Activated T-helper 1 cell treated with Interleukin-2 at 50 U/mL for 16 hours (primary cell): ENCODE results near the gene CKAP5.

Experiments used
- DNase-seq: peaks from one replicate; pipeline ENCODE4 v3.0.0-alpha.2; 2020; ENCODE audit warnings: low read depth

The CKAP5 gene

DNA sequence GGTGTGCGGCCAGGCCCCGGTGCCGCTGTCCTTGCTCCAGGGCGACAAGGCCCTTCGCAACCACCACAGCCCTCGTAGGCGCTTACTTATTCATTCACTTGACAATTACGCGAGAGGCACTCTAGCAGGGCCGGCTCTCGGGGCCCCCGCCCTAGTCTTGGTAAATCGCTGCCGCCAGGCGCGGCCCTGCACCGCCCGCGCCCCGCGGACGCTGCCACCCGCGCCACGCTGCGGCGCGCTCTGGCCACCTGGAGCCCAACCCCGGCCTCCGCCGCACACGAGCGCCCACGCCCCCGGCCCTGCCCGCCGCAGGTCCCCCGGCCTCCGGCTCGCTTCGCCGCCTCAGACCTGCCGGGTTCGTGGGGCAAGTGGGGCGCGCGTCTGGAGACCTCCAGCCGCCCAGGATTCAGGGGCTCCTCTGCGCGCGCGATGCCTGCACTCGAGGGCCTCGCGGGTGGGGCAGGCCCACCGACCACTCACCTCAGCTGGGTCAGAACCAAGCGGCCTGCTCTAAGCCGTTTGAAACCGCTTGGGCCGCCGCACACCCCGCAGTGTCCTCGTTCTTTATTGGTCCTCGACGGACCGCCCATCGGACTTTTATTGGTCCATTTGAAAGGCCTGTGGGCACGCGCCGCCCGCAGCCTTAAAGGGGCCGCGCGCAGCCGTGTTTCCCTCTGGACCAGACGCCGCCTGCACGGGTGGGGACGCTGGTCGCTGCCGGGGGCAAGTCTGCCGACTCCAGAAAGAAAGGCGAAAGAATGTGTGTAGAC lies at the start of gene CKAP5:
TSS of gene CKAP5 (minus strand) at position 541 of the 770 bp plus-strand sequence. CDS start 25,049 bp downstream, outside the sequence.
- peak; percentile 71 for DNase-seq

- DNase-seq = no peak
Observed at GRCh38 chr11:46895821-46896220, 49.7 kb upstream of the CKAP5 start.

- no peak for DNase-seq
Observed at GRCh38 chr11:46894961-46895360, 48.9 kb upstream of the CKAP5 start.

DNA sequence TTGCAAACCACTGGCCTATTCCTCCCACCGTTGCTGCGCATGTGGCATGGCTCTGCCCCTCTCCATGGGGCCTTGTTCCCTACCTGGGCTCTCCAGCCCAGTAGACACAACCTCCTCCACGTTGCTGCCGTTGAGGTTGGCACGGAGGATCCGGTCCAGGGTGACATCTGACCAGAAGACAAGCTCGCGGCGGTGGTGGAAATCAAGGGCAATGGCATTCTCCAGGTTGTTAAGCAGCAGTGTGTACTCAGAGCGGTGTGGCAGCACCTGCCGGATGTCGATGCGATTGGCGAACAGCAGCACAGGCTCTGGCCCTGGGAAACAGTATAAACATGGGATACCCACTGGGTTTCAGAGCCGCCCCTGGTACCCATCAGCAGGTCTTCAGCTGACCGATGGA lies 48.4 kb upstream of the CKAP5 start:
- DNase-seq = no peak

- no peak for DNase-seq
Observed at GRCh38 chr11:46892838-46893237, 46.8 kb upstream of the CKAP5 start.

GRCh38 chr11:46892109-46892508 lies 46.0 kb upstream of the CKAP5 start:
- DNase-seq = no peak

- no peak for DNase-seq
Observed at GRCh38 chr11:46890665-46891064, 44.6 kb upstream of the CKAP5 start.

DNA sequence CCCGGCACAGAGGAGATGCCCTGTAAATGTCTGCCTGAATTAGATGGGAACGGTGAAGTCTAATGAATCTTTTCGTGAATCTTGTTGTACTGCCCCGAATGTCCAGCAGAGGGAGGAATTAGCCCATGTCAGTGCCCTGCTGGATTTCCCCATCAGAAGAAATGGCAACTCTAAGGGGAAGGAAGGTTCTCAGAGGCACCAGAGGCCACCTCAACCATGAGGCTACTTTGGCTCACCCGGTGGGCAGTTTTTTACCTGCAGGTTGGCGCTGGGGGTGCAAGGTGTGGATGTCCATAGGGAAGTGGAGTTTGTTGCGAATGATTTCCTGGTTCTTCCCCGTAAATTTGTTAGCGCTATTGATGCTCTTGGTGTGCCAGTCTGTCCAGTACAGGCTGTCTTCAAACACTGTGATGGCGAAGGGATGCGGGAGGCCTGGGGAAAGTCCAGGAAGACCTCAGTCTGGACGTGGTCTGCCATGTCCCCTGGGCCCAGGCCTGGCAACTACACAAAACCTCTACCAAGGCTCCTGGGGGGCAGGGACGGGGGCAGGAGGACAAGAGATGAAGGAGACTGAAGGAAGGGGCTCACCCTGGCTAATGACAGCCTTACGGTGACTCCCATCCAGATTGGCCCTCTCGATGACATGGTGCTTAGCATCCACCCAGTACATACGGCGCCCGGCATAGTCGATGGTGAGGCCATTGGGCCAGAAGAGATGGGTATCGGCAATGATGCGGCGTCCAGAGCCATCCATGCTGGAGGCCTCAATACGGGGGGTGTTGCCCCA lies 43.8 kb upstream of the CKAP5 start:
- DNase-seq = peak; percentile 45

DNA sequence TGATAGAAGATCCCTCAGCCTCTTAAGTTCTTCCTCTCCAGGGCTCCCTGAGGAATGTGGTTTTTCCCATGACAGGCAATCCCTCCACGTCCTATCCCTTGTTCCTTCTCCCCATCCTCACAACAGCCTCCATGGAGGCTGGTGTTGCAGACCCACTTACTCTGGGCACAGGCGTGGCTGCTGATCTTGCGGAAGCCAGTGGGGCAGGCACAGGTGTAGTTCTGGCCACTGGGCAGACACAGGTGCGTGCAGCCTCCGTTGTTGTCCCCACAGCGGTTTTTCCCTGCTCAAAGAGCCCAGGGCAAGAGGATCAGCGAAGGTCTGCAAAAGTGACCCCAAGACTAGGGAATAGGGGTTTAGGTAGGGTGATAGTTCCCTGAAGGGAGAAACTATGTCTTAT lies 43.2 kb upstream of the CKAP5 start:
- DNase-seq = no peak

- no peak for DNase-seq
Observed at GRCh38 chr11:46888636-46889035, 42.6 kb upstream of the CKAP5 start.

DNA sequence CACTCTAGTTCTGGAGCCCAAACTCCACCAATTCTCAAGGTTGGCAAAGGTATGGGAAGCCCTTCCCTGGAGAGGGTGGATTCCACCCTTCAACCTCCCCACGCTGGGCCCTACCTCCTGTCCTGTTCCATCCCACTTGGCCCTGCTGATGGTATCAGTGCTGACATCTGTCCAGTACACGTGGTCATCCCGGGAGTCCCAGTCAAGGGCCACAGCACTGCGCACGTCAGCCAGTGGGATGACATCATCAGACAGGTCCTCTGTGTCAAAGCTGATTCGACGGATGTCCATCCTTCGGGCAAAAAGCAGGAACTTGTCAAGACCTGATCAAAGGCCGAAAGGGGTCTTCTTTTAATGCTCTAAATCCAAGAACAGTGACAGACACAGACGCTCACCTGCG lies 40.1 kb upstream of the CKAP5 start:
- DNase-seq = no peak

DNA sequence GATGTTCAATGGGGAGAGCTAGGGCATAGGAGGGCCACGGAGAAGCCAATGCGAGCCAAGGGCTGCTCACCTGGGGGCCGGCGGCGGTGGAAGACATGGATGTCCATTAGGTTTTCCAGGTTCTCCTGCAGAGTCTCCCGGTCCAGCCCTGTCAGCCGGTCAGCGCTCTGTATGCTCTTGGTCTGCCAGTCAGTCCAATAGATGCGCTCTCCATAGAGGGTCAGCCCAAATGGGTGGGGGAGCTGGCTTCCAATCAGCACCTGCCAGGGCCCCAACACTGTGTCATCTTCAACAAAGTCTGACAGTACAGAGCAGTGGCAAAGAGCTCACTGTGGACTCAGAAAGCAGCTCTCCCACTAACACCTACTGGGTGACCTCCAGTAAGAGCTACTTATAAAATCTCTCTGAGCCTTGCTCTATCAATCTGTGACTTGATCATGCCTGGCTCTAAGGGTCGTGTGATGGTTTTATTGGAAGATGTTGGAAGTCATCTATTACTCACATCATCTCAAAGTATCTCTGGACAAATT lies 33.0 kb upstream of the CKAP5 start:
- DNase-seq = no peak

- DNase-seq = no peak
Observed at GRCh38 chr11:46877580-46877979, 31.5 kb upstream of the CKAP5 start.

- no peak for DNase-seq
Observed at GRCh38 chr11:46876471-46876870, 30.4 kb upstream of the CKAP5 start.

DNA sequence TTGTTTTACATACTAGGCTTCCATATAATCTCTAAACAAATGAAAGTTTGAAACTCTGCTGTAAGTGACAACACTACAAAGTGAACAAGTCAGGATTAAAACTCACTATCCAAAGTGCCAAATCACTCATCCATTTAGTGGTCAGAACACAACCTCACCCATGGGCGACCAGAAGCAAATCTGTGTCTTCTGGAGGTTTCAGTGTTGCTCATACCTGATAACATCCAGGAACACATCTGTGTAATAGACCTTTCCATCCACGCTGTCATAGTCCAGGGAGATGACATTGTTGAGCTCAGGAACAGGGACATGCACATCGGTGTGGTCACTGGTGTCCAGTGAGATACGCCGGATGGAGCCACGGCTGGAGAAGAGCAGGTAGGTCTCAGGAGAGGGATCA lies 28.5 kb upstream of the CKAP5 start:
- DNase-seq = no peak

DNA sequence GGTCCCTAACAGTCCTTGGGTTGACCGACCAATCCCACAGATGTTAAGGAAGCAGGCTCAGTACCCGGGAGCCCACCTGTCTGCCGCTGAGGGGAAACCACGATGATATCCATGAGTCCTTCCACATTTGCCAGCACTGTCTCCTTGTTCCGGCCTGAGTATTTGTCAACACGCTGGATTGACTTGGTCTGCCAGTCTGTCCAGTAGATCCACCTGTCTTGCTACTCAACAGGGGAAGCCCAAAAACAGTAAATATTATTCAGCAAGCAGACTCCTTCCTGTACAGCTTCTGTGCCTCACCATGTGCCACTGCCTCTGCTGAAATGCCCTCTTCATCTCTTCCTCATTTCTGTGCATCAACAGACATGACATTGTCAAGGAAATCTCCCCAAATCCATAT lies 22.8 kb upstream of the CKAP5 start:
- no peak for DNase-seq

DNA sequence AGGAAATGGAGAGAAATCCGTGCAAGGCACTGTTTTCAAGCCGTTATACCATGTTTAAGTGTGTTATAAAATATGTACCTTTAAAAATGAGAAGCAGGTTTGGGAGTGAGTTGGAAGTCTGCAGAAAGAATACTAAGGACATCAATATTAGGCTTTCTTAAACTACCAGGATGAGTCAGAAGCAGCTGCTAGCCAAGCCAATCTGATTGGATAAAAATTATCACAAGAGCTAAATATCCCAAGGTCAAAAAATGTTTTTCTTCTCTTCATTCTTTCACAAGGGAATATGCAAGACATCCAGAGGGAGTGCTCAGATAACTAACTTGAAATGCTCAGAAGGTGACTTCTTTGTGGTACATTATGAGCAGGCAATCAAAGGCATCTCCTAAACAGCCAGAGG lies 19.3 kb upstream of the CKAP5 start:
- no peak for DNase-seq

DNA sequence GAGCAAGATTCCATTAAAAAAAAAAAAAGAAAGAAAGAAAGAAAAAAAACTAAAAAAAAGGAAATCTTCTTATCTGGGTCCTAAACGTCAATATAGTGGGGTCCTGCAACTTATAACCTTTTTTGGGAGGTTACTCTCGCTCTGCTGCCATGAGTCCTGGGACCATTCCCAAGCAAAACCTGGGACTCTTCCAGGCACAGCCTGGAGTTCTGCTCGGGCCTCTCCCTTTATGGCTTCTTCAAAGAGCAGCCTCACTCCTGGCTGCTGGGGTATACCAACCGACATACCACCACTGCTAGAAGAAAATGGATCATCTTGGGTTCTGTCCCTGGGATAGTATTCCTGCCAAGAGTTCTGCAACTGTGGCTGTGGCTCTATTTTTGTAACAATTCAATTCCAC lies 14.1 kb upstream of the CKAP5 start:
- no peak for DNase-seq

GRCh38 chr11:46858920-46859546 lies 13.0 kb upstream of the CKAP5 start:
- no peak for DNase-seq

DNA sequence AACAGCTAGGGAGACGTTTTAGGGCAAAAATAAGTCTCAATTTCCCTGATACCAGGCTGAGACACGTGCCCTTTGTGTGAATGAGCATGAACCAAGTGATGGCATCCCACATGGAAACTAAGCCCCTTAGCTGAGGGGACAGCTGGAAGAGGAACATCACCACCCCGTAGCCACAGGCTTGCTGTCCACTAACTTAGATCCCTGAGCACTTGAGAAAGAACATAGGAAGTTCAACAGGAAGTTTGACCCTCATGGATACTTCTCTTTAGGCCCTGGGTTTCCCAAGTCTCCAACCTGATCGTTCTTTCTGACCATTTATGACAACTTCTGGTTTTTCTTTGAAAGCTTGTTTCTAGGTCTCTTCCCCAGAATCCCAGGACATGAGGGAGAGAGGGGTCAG lies 11.6 kb upstream of the CKAP5 start:
- DNase-seq = no peak

DNA sequence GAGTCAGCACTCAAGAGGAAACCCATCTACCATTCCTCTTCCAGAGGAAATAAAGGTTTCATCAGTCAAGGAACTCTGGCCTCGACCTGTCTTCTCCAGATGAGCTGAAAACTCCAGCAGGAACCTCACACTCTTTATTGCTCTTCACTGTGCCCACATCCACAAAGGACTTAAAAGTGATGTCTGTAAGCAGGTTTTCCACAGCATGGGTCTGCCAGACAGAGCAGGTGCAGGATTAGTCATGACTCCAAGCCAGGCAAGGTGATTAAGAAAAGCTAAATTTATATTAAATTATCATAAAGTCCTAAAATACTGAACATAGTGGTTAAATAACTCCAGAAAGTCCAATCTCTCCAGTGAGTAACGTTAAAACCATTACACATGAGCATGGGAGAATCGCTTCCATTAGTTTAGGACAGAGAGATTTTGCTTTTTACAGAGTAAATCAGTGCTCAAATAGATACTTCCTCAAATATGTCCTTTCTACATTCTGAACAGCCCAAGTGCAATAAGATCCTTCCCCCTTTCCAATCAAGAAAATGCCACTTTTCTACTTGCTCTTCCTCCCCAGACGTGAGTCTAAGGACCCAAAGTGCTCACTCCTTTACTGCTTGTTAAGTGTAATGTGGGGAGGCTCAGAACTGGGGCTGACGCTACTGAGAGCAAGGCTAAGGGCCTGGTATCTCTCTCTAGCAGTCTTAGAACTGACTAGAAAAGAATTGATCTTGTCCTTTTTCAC lies 10.7 kb upstream of the CKAP5 start:
- DNase-seq = no peak

GRCh38 chr11:46855863-46856262 lies 9.8 kb upstream of the CKAP5 start:
- DNase-seq = no peak
